GM23338 (cell line): ENCODE measurements around the gene RCOR3.

ENCODE experiments used
- ETS1 ChIP-seq: IDR thresholded peaks from 2 replicates; pipeline ENCODE4 v1.6.1; 2016; ENCODE audit warnings: antibody characterized with exemption
- EZH2 ChIP-seq: fragments of 200-600 bp; sonication (generic); IDR thresholded peaks from one replicate; pipeline ENCODE4 v1.8.0; 2017; ENCODE audit warnings: antibody characterized with exemption, mild to moderate bottlenecking, low read depth; ENCODE audit not compliant: unreplicated experiment
- POLR2AphosphoS5 ChIP-seq: IDR thresholded peaks from 2 replicates; pipeline ENCODE4 v1.6.1; 2016; ENCODE audit warnings: antibody characterized with exemption, low read depth
- TF ChIP-seq, protein P1 (sequence below), 2 experiments: fragments of 200-600 bp in 1 of 2; sonication (generic) in 1 of 2; conservative IDR thresholded peaks; 2 replicates each; pipeline versions ENCODE4 v1.5.1 to v1.6.1; 2016 to 2017; ENCODE audit warnings: antibody characterized with exemption in 2 of 2, low read depth in 2 of 2, mild to moderate bottlenecking in 2 of 2, moderate library complexity in 1 of 2
- TF ChIP-seq, protein P2 (sequence below): IDR thresholded peaks from one replicate; pipeline ENCODE4 v1.6.1; 2018; ENCODE audit warnings: antibody characterized with exemption; ENCODE audit not compliant: unreplicated experiment

DNA sequence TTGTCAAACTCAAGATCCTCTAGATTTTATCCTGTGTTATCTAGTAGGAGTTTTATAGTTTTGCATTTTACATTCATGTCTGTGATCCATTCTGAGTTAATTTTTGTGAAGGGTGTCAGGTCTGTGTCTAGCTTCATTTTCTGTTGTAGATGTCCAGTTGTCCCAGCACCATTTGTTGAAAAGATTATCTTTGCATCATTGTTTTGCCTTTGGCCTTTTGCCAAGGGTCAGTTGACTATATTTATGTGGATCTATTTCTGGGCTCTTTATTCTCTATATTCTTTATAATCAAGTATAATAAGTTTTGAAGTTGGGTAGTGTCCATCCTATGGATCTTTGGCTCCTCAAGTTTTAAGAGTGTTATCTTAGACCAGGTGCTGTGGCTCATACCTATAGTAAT is 89.4 kb downstream of the RCOR3 start:
- TF ChIP-seq POLR2AphosphoS5 (no peak), EZH2 (no peak), ETS1 (no peak)
- TF ChIP-seq, protein P1, sequence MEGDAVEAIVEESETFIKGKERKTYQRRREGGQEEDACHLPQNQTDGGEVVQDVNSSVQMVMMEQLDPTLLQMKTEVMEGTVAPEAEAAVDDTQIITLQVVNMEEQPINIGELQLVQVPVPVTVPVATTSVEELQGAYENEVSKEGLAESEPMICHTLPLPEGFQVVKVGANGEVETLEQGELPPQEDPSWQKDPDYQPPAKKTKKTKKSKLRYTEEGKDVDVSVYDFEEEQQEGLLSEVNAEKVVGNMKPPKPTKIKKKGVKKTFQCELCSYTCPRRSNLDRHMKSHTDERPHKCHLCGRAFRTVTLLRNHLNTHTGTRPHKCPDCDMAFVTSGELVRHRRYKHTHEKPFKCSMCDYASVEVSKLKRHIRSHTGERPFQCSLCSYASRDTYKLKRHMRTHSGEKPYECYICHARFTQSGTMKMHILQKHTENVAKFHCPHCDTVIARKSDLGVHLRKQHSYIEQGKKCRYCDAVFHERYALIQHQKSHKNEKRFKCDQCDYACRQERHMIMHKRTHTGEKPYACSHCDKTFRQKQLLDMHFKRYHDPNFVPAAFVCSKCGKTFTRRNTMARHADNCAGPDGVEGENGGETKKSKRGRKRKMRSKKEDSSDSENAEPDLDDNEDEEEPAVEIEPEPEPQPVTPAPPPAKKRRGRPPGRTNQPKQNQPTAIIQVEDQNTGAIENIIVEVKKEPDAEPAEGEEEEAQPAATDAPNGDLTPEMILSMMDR (conservative IDR thresholded peaks at IDR 0.05; ENCODE audit: low read depth in 2 of 2): no peak
- TF ChIP-seq, protein P2, sequence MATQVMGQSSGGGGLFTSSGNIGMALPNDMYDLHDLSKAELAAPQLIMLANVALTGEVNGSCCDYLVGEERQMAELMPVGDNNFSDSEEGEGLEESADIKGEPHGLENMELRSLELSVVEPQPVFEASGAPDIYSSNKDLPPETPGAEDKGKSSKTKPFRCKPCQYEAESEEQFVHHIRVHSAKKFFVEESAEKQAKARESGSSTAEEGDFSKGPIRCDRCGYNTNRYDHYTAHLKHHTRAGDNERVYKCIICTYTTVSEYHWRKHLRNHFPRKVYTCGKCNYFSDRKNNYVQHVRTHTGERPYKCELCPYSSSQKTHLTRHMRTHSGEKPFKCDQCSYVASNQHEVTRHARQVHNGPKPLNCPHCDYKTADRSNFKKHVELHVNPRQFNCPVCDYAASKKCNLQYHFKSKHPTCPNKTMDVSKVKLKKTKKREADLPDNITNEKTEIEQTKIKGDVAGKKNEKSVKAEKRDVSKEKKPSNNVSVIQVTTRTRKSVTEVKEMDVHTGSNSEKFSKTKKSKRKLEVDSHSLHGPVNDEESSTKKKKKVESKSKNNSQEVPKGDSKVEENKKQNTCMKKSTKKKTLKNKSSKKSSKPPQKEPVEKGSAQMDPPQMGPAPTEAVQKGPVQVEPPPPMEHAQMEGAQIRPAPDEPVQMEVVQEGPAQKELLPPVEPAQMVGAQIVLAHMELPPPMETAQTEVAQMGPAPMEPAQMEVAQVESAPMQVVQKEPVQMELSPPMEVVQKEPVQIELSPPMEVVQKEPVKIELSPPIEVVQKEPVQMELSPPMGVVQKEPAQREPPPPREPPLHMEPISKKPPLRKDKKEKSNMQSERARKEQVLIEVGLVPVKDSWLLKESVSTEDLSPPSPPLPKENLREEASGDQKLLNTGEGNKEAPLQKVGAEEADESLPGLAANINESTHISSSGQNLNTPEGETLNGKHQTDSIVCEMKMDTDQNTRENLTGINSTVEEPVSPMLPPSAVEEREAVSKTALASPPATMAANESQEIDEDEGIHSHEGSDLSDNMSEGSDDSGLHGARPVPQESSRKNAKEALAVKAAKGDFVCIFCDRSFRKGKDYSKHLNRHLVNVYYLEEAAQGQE: no peak
